Neural cell (in vitro differentiated cells): Measurements from ENCODE around the gene DSCAM. TPM values are rescaled to one million over a fixed set of nuclear protein-coding genes. Genes with fewer than 3 reads are reported as not detected.
A peak's percentile ranks its signal among the peaks of the same experiment; 100 is the strongest.

ENCODE experiments used
- H2AFZ ChIP-seq: fragments of 200-600, 300-800 bp; sonication (generic), shearing (Covaris generic); 2 replicates; pipeline ENCODE4 v1.6.0; 2014; ENCODE audit warnings: low read depth, mild to moderate bottlenecking, antibody characterized with exemption, low read length, moderate library complexity
- H3F3A ChIP-seq: fragments of 200-600 bp; shearing (Covaris generic); 2 replicates; pipeline ENCODE4 v1.6.1; 2016; ENCODE audit warnings: mild to moderate bottlenecking, moderate library complexity, mixed read lengths, antibody characterized with exemption, low read length; ENCODE audit not compliant: insufficient read depth, poor library complexity, severe bottlenecking
- H3K27ac ChIP-seq: fragments of 200-600, 300-800 bp; sonication (generic), shearing (Covaris generic); 2 replicates; pipeline ENCODE4 v1.5.1; 2014; ENCODE audit warnings: mild to moderate bottlenecking, low read length, moderate library complexity
- H3K27me3 ChIP-seq: fragments of 300-800, 200-600 bp; sonication (generic), shearing (Covaris generic); 2 replicates; pipeline ENCODE4 v1.6.0; 2014; ENCODE audit warnings: mild to moderate bottlenecking, low read depth, low read length, moderate library complexity; ENCODE audit not compliant: insufficient read depth
- H3K36me3 ChIP-seq: fragments of 300-800, 200-600 bp; sonication (generic), shearing (Covaris generic); 2 replicates; pipeline ENCODE4 v1.5.1; 2014; ENCODE audit warnings: mild to moderate bottlenecking, antibody characterized with exemption, low read length, moderate library complexity; ENCODE audit not compliant: insufficient read depth
- H3K4me2 ChIP-seq: fragments of 300-800, 200-600 bp; sonication (generic), shearing (Covaris generic); 2 replicates; pipeline ENCODE4 v1.6.0; 2014; ENCODE audit warnings: mild to moderate bottlenecking, low read length
- H3K4me3 ChIP-seq: fragments of 300-800, 200-600 bp; sonication (generic), shearing (Covaris generic); 2 replicates; pipeline ENCODE4 v1.5.1; 2014; ENCODE audit warnings: mild to moderate bottlenecking, low read length, moderate library complexity
- H3K79me2 ChIP-seq: fragments of 200-600 bp; shearing (Covaris generic); replicated peaks from 2 replicates; pipeline ENCODE4 v1.6.0; 2014; ENCODE audit warnings: mild to moderate bottlenecking, low read length, moderate library complexity; ENCODE audit not compliant: insufficient read depth
- H3K9ac ChIP-seq: fragments of 300-800, 200-600 bp; sonication (generic), shearing (Covaris generic); 2 replicates; pipeline ENCODE4 v1.6.1; 2016; ENCODE audit warnings: mild to moderate bottlenecking, low read length, mixed read lengths
- H3K9me2 ChIP-seq: fragments of 200-600 bp; shearing (Covaris generic); 2 replicates; pipeline ENCODE4 v1.6.1; 2016; ENCODE audit warnings: mild to moderate bottlenecking, low read length, mixed read lengths; ENCODE audit not compliant: insufficient read depth
- H3K9me3 ChIP-seq: fragments of 200-600, 300-800 bp; sonication (generic), shearing (Covaris generic); 2 replicates; pipeline ENCODE4 v1.6.1; 2016; ENCODE audit warnings: mild to moderate bottlenecking, mixed run types, low read length, moderate library complexity, mixed read lengths
- H4K20me1 ChIP-seq: fragments of 200-600 bp; shearing (Covaris generic); 2 replicates; pipeline ENCODE4 v1.6.1; 2016; ENCODE audit warnings: mild to moderate bottlenecking, mixed run types; ENCODE audit not compliant: insufficient read depth
- CTCF ChIP-seq: fragments of 450-650 bp; IDR thresholded peaks from 2 replicates; pipeline ENCODE4 v1.5.1; 2014; ENCODE audit warnings: antibody characterized with exemption, mild to moderate bottlenecking, moderate library complexity; ENCODE audit not compliant: poor library complexity, severe bottlenecking
- EP300 ChIP-seq: fragments of 450-650 bp; conservative IDR thresholded peaks from 2 replicates; pipeline ENCODE4 v1.6.1; 2014; ENCODE audit warnings: antibody characterized with exemption, mild to moderate bottlenecking, moderate library complexity; ENCODE audit not compliant: poor library complexity, severe bottlenecking
- EZH2 ChIP-seq: fragments of 200-600, 300-800 bp; shearing (Covaris generic), sonication (generic); IDR thresholded peaks from 2 replicates; pipeline ENCODE4 v1.6.1; 2014; ENCODE audit warnings: antibody characterized with exemption, low read length, borderline replicate concordance, mild to moderate bottlenecking; ENCODE audit not compliant: insufficient read depth, poor library complexity, severe bottlenecking
- MXI1 ChIP-seq: fragments of 450-650 bp; conservative IDR thresholded peaks from 2 replicates; pipeline ENCODE4 v1.6.1; 2014; ENCODE audit warnings: antibody characterized with exemption, mild to moderate bottlenecking; ENCODE audit not compliant: poor library complexity, severe bottlenecking
- POLR2AphosphoS5 ChIP-seq: IDR thresholded peaks from 2 replicates; pipeline ENCODE4 v1.6.1; 2012
- RAD21 ChIP-seq: fragments of 450-650 bp; conservative IDR thresholded peaks from 2 replicates; pipeline ENCODE4 v1.6.1; 2014; ENCODE audit warnings: antibody characterized with exemption, mild to moderate bottlenecking, moderate library complexity
- REST ChIP-seq: IDR thresholded peaks from 2 replicates; pipeline ENCODE4 v1.6.1; 2012; ENCODE audit warnings: borderline replicate concordance
- SMC3 ChIP-seq: fragments of 450-650 bp; conservative IDR thresholded peaks from 2 replicates; pipeline ENCODE4 v1.6.1; 2014; ENCODE audit warnings: antibody characterized with exemption, mild to moderate bottlenecking, moderate library complexity; ENCODE audit not compliant: poor library complexity
- TAF1 ChIP-seq: IDR thresholded peaks from 2 replicates; pipeline ENCODE4 v1.6.1; 2012; ENCODE audit warnings: low read depth
- polyA plus RNA-seq: library from polyadenylated mRNA; depleted of rRNA; stranded (reverse); fragments of >200 nt; gene quantifications from 2 replicates; pipeline ENCODE4 v1.2.3, GENCODE V29; 2014

DSCAM gene
- polyA plus RNA-seq, 1 donor from 2014 or later: 5.3 TPM

- no peaks in the 10 kb centered on the region for H3K9me2 ChIP-seq
- no peaks in the 10 kb centered on the region for H3K36me3 ChIP-seq
- H2AFZ ChIP-seq: no peak overlapping the region
- H3F3A ChIP-seq: peaks cover 2% of the 10 kb centered on the region
- H3K4me3 ChIP-seq: no peak overlapping the region
- no peaks in the 10 kb centered on the region for H4K20me1 ChIP-seq
- TF ChIP-seq MXI1 (no peak), SMC3 (no peak), RAD21 (no peak), CTCF (no peak), EP300 (no peak), POLR2AphosphoS5 (no peak), REST (no peak), EZH2 (no peak), TAF1 (no peak)
- no peaks in the 10 kb centered on the region for H3K27me3 ChIP-seq
- H3K4me2 ChIP-seq: no peak overlapping the region
- no peaks in the 10 kb centered on the region for H3K9me3 ChIP-seq
- H3K27ac ChIP-seq: peak overlapping the region; percentile 69
- H3K79me2 ChIP-seq: no peaks in the 10 kb centered on the region
- no peak overlapping the region for H3K9ac ChIP-seq
These were observed 458.9 kb downstream of the DSCAM start for GRCh38 chr21:40388046-40388445.

GRCh38 chr21:40386981-40387747 is 459.8 kb downstream of the DSCAM start:
- H3K4me3 ChIP-seq: no peak overlapping the region
- no peak overlapping the region for H2AFZ ChIP-seq
- H3K9me3 ChIP-seq: no peaks in the 10 kb centered on the region
- TF ChIP-seq REST (no peak), POLR2AphosphoS5 (no peak), CTCF (no peak), SMC3 (no peak)
- H3K9me2 ChIP-seq: no peaks in the 10 kb centered on the region
- no peaks in the 10 kb centered on the region for H3K79me2 ChIP-seq
- no peaks in the 10 kb centered on the region for H3K36me3 ChIP-seq
- peaks cover 2% of the 10 kb centered on the region for H3F3A ChIP-seq
- no peaks in the 10 kb centered on the region for H3K27me3 ChIP-seq
- no peak overlapping the region for H3K9ac ChIP-seq
- no peak overlapping the region for H3K4me2 ChIP-seq
- H3K27ac ChIP-seq: peak overlapping the region; percentile 69
- no peaks in the 10 kb centered on the region for H4K20me1 ChIP-seq
